GM12875 (cell line): ENCODE measurements around the gene HAPSTR1.

Experiments
- H3K4me3 ChIP-seq: one replicate; pipeline ENCODE4 v1.5.1; 2011; ENCODE audit warnings: low read depth, low read length, control low read depth
- CTCF ChIP-seq: IDR thresholded peaks from 2 replicates; pipeline ENCODE4 v1.5.1; 2011; ENCODE audit warnings: low read depth, mild to moderate bottlenecking, control low read depth, inconsistent platforms, low read length, moderate library complexity, borderline replicate concordance; ENCODE audit not compliant: insufficient read depth

The HAPSTR1 gene

GRCh38 chr16:9128346-9129342 is 37.2 kb downstream of the HAPSTR1 start:
- no peak for TF ChIP-seq CTCF
- no peak overlapping the region for H3K4me3 ChIP-seq

GRCh38 chr16:9134306-9134705 is 42.9 kb downstream of the HAPSTR1 start:
- no peak overlapping the region for H3K4me3 ChIP-seq
- TF ChIP-seq CTCF: no peak

GRCh38 chr16:9134739-9135138 is 43.3 kb downstream of the HAPSTR1 start:
- peak; percentile 80 for TF ChIP-seq CTCF
- no peak overlapping the region for H3K4me3 ChIP-seq

GRCh38 chr16:9135797-9136196 is 44.4 kb downstream of the HAPSTR1 start:
- TF ChIP-seq CTCF: no peak
- H3K4me3 ChIP-seq: no peak overlapping the region

GRCh38 chr16:9136596-9136995 is 45.2 kb downstream of the HAPSTR1 start:
- TF ChIP-seq CTCF: no peak
- H3K4me3 ChIP-seq: no peak overlapping the region

GRCh38 chr16:9138021-9138680 is 46.7 kb downstream of the HAPSTR1 start:
- H3K4me3 ChIP-seq: no peak overlapping the region

More at GRCh38 chr16:9138021-9138680, 46.7 kb downstream of the HAPSTR1 start:
- no peak for TF ChIP-seq CTCF
